SK-N-MC (cell line): ENCODE data around the gene ABR.

ENCODE experiments used
- DNase-seq: peaks from one replicate; pipeline ENCODE4 v3.0.0-alpha.2; 2011; ENCODE audit warnings: low read depth, low spot score
- H3K27ac ChIP-seq: fragments of 200-600 bp; sonication (generic); 2 replicates; pipeline ENCODE4 v1.5.1; 2016; ENCODE audit warnings: mixed run types
- H3K36me3 ChIP-seq: fragments of 200-600 bp; sonication (generic); 2 replicates; pipeline ENCODE4 v1.6.1; 2017; ENCODE audit warnings: antibody characterized with exemption, low read length, mixed read lengths; ENCODE audit not compliant: insufficient read depth
- H3K4me3 ChIP-seq: fragments of 200-600 bp; sonication (generic); 2 replicates; pipeline ENCODE4 v1.5.1; 2016
- H3K9ac ChIP-seq: fragments of 200-600 bp; sonication (generic); 2 replicates; pipeline ENCODE4 v1.8.0; 2017; ENCODE audit warnings: mixed run types, mixed read lengths; ENCODE audit not compliant: insufficient read length
- H3K9me3 ChIP-seq: fragments of 200-600 bp; sonication (generic); 2 replicates; pipeline ENCODE4 v1.6.1; 2017; ENCODE audit warnings: low read depth, mild to moderate bottlenecking, antibody characterized with exemption, low read length, moderate library complexity, mixed read lengths
- EZH2 ChIP-seq: fragments of 200-600 bp; sonication (generic); IDR thresholded peaks from one replicate; pipeline ENCODE4 v1.6.1; 2017; ENCODE audit warnings: antibody characterized with exemption
- FOXP2 ChIP-seq: optimal IDR thresholded peaks from 2 replicates; pipeline ENCODE3; 2011; ENCODE audit warnings: mild to moderate bottlenecking, moderate library complexity; ENCODE audit not compliant: insufficient read depth; ENCODE audit errors: extremely low read length, control extremely low read depth
- POLR2AphosphoS5 ChIP-seq: IDR thresholded peaks from 2 replicates; pipeline ENCODE4 v1.6.1; 2012; ENCODE audit warnings: mild to moderate bottlenecking, low read depth, low read length, borderline replicate concordance

ABR gene

DNA sequence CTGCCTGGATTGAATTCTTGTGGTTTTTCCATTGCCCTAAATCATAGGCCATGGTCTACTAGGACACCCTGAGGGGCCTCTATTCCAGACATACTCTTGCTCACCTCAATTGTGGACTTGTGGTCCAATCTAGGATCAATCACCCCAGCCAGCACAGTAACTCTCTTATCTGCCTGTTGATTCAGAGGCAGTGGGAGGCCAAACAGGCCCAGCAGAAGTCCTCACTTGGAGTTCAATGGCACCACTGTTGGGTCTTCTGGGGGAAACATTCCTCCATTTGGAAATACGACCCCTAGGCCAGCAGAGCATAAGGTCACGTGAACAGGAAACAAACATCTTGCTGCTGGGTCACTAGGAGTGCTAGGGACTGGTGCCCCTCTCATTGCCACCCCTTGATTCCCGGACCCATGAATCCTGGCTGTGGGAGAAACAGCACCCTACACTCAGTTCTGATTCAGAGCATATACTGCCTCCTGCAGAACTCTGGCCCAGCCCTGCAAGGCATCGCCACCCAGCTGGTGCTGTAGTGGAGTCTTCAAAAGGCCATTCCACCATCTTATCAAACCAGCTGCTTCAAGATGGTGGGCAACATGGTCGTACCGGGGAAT is 193.4 kb downstream of the ABR start:
- Histone ChIP-seq H3K9me3 (no peaks in the 10 kb centered on the region), H3K27ac (no peak overlapping the region), H3K9ac (no peak overlapping the region), H3K36me3 (no peaks in the 10 kb centered on the region), H3K4me3 (no peak overlapping the region)
- no peak for DNase-seq
- no peak for TF ChIP-seq EZH2
- TF ChIP-seq POLR2AphosphoS5, result no peak
- TF ChIP-seq FOXP2, result no peak

DNA sequence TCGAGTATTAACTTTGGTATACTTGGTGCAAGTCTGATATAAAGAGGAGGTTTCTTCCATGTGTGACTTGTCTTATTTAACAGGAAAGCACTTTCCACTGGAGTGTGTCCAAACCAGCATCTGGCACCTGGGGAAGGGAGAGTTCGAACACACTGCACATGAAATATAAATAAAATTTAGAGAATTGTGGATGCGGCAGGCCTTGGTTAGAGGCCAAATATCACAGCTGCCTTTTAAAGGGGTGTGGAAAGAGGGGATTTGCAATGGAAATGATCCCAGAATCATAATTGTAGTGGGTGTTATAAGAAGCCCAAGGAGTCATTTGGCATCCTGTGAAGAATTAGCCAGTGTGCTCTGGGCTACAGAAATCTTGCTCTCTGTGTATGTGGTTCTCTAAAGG is 195.9 kb downstream of the ABR start:
- no peak overlapping the region for H3K4me3 ChIP-seq
- TF ChIP-seq POLR2AphosphoS5 (no peak), FOXP2 (no peak), EZH2 (no peak)

DNA sequence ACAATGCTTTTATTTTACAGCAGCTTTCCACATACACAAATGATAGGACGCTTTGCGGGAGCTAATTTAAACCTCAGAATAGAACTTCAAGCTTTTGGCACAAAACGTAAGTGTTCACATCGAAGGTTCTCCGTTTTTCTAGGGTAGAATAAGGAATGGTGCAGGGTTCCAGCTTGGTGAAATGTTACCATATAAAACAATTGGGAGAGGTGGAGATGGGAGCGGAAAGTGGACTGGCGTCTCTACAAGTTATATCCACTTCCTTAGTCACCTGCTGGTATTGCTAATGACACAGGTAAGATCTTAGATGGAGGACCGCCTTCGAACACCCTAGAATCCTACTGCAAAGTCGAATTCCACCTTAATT is 198.5 kb downstream of the ABR start:
- peak overlapping the region; percentile 59 for H3K9ac ChIP-seq
- TF ChIP-seq FOXP2 (no peak), POLR2AphosphoS5 (no peak), EZH2 (no peak)
- H3K9me3 ChIP-seq, result no peaks in the 10 kb centered on the region
- DNase-seq, result no peak
- H3K36me3 ChIP-seq, result no peaks in the 10 kb centered on the region
- peak overlapping the region; percentile 53 for H3K4me3 ChIP-seq
- no peak overlapping the region for H3K27ac ChIP-seq

More for the DNA sequence above, 195.9 kb downstream of the ABR start:
- Histone ChIP-seq H3K9ac (peak overlapping the region; percentile 20), H3K27ac (no peak overlapping the region), H3K36me3 (no peaks in the 10 kb centered on the region), H3K9me3 (no peaks in the 10 kb centered on the region)
- DNase-seq, result no peak

DNA sequence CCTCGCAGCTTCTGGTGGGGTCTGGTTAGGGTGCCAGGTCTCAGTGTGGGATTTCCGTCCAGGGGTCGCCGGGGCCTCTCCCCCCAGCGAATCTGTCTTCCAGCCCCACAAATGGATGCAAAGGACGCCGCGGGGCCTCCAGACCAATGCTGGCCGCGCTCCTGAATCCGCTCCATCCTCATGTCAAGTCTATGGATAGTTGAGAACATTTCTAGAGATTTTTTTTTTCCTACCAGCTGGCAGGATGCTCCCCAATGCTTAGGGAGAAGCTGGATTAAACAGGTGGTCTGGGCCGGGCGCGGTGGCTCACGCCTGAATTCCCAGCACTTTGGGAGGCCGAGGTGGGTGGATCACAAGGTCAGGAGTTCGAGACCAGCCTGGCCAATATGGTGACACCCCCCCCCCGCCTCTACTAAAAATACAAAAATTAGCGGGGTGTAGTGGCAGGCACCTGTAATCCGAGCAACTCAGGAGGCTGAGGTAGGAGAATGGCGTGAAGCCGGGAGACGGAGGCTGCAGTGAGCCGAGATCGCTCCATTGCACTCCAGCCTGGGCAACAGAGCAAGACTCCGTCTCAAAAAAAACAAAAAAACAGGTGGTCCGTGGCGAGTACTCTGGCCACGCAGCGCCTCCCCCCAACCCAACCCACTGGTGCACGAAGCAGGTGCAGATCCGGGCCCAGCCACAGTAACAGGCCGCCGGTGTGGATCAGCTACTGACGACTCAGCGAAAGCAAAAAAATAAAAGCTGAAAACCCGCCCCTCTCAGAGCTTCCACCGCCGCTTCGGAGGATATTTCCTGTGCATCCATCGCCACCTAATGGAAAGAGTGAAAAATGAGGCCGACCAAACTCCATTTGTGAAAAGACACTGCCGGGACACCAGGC is 199.1 kb downstream of the ABR start:
- Histone ChIP-seq H3K27ac (no peak overlapping the region), H3K9ac (peak overlapping the region; percentile 59), H3K9me3 (no peaks in the 10 kb centered on the region), H3K4me3 (peak overlapping the region; percentile 82), H3K36me3 (no peaks in the 10 kb centered on the region)
- peak; percentile 39 for DNase-seq
- TF ChIP-seq FOXP2 (no peak), POLR2AphosphoS5 (no peak), EZH2 (no peak)

DNA sequence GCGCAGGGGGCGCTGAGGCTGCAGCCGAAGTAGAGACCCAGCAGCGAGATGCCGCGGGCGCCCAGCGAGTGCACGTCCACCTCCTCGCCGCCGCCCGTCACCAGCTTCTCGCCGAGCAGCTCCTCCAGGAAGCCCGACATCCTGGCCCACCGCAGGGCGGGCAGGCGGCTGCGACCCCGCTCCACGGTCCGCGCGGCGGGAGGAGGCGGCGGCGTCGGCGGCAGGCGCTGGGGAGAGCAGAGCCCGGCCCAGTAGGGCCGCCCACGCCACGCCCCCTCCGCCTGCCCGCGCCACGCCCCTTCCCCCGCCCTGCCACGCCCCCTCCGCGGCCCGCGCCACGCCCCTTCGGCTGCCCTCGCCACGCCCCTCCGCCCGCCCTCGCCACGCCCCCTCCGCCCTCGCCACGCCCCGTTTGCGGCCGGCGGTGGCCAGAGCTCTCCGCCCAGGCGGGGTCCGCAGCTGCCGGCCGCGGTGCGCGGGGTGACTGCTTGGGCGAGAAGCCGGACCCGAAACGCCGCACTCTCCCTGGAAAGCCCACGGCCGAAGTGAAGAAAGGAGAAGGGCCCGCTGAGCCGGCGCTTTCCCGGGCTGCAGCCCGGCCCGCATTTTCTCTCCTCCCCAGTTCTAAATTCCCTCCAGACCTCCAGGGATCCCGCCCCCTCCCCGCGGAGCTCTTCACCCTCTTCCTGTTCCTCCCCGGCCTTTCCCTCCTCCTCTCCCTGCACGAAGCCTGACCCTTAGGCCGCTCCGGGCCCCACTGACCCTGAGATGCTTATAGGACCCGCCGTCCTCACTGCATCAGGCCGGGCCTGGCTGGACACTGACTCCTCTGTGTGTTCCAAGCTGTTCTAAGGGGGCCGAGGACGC is 200.0 kb downstream of the ABR start, which contains the start of gene NXN:
Gene NXN, minus strand, starts transcription at position 238 of the 867 bp plus-strand sequence.
- Histone ChIP-seq H3K27ac (no peak within 1 kb of the TSS), H3K36me3 (no peaks in the 10 kb centered on the region), H3K9me3 (no peaks in the 10 kb centered on the region), H3K9ac (peak within 1 kb of the TSS; percentile 83), H3K4me3 (peak within 1 kb of the TSS; percentile 94)
- DNase-seq, result no peak
- TF ChIP-seq EZH2, result no peak
- peak; percentile 60; the same call in 1 of the 2 replicates for TF ChIP-seq POLR2AphosphoS5

DNA sequence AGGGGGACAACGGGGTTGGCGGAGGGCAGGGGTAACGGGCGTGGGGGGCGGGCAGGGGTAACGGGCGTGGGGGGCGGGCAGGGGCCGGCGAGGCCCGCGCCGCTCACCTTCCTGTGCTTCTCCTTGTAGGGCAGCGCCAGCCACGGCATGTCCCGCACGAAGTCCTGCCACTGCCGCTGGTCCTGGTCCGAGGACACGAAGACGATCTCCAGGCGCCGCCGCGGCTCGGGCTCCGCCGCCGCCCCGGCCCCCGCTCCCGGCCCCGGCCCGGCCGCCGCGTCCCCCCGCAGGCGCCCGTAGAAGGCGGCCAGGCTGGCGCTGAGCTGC is 200.6 kb downstream of the ABR start:
- H3K4me3 ChIP-seq, result peak overlapping the region; percentile 83
- H3K9ac ChIP-seq, result no peak overlapping the region
- no peak for TF ChIP-seq EZH2
- no peak for TF ChIP-seq POLR2AphosphoS5
- no peak for TF ChIP-seq FOXP2
- H3K36me3 ChIP-seq, result no peaks in the 10 kb centered on the region
- no peak overlapping the region for H3K27ac ChIP-seq
- H3K9me3 ChIP-seq, result no peaks in the 10 kb centered on the region
- DNase-seq, result no peak

DNA sequence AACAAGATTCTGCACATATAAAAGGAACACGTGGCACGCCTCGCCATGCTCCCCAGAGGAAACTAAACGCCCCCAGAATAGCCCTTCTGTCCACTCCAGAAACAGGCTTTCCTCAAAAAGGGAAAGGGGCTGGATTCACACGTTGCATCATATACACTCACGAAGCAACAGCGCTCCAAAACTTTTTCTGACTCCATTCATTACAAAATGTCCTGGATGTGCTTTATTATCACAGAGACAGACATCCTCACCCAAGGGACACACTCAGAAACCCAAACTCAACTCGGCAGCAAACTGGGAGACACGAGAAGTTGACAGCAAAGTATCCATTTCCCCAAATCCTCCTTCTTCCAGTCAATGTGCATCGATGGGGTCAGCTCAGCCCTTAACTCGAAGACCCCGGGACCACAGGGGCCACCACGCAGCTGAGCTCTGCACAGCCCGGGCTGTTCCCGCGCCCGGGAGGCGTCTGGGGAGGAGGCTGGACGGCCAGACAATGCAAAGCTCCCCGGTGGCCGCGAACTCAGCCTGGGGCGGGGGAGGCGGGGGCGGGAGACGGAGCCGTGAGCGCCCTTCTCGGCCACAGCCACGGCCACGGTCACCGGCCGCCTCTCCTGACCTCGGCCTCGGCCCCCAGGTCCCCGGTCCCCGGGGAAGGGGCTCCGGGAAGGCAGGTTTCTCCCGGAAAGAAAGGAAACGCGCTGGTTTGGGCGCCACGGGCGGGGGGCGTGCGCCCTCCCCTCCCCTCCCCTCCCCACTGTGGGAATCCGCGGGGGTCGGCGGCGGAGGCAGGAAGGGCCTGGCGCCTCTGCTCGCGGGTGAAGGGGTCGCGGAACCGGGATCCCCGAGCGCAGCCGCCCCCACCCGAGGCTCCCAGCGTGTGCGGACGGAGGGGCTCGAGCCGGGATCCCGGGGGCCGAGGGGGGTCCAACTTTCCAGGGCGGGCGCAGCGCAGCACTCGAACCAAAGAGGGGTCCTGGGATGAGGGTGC is 201.4 kb downstream of the ABR start:
- TF ChIP-seq EZH2 (no peak), POLR2AphosphoS5 (no peak), FOXP2 (no peak)
- Histone ChIP-seq H3K9ac (peak overlapping the region; percentile 83), H3K27ac (peak overlapping the region; percentile 46; the same call in 1 of the 2 replicates), H3K4me3 (peak overlapping the region; percentile 94), H3K36me3 (no peaks in the 10 kb centered on the region), H3K9me3 (no peaks in the 10 kb centered on the region)
- no peak for DNase-seq
